AG04449 (cell line): ENCODE measurements around the gene RNF187.

Experiments
- CTCF ChIA-PET: fragments of 350-600 bp; formaldehyde crosslinking; extraction: SDS; loops from one replicate; lab custom pipeline; 2021; ENCODE audit warnings: antibody characterized with exemption; lab: Yijun Ruan, JAX
- POLR2A ChIA-PET: fragments of 400-600, 350-600 bp; formaldehyde crosslinking; extraction: SDS; loops from one replicate; lab custom pipeline; 2020; ENCODE audit warnings: antibody characterized with exemption, inconsistent platforms; lab: Yijun Ruan, JAX
- DNase-seq: peaks from one replicate; pipeline ENCODE4 v3.0.0-alpha.2; 2010; ENCODE audit warnings: low read depth, low spot score
- H3K4me3 ChIP-seq: 2 replicates; pipeline ENCODE4 v1.5.1; 2011; ENCODE audit warnings: low read depth, mild to moderate bottlenecking, control low read depth, low read length
- TF ChIP-seq, protein P1 (sequence below): IDR thresholded peaks from one replicate; pipeline ENCODE4 v1.5.1; 2011; ENCODE audit warnings: mild to moderate bottlenecking, moderate library complexity, low read length, control low read depth, inconsistent platforms; ENCODE audit not compliant: insufficient read depth; ENCODE audit errors: missing control alignments

RNF187 gene

DNA sequence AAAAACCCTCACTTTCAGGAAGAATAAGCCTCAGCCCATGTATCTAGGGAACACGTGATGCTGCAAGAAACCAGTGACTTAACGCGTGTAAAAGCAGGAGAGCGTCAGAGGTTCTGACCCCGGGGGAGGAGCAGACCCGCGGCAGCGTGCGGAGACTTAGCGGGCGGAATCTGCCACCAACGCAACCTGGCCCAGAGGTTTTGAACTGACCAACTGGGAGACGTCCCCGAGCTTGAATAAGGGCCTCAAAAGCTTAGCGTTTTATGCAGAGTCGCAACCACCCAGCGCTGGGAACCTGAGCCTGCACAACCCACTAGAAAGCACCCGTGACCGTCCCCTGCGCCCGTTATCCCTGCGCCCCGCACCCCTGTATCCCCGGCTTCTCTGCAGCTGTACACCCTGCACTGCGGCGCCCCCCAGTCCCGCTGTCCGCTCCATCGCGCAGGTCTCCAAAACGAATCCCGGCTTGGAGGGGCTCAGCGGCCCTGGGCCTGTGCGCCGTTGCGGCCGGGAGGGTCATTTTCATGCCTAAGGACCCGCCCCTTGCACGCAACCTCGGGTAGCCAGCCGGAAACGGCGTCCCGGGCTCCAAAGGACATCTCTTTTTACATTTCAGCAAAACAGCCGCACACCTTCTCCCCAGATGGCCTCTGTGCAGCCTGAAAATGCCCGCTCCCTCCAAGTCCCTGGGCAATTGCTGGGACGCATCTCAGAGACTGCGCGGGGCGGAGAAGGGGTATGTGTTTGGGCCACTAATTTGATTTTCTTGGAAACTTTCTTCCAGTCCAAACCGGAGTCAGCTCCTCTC, 41.1 kb upstream of the RNF187 start:
- ChIA-PET CTCF (interaction anchor here (1.2 to 1.7 kb wide), 2 partner anchors 13 to 33 kb away, joined by 3 to 4 read pairs; no protein-coding TSS in a partner anchor), POLR2A (no interaction called here)
- TF ChIP-seq, protein P1, sequence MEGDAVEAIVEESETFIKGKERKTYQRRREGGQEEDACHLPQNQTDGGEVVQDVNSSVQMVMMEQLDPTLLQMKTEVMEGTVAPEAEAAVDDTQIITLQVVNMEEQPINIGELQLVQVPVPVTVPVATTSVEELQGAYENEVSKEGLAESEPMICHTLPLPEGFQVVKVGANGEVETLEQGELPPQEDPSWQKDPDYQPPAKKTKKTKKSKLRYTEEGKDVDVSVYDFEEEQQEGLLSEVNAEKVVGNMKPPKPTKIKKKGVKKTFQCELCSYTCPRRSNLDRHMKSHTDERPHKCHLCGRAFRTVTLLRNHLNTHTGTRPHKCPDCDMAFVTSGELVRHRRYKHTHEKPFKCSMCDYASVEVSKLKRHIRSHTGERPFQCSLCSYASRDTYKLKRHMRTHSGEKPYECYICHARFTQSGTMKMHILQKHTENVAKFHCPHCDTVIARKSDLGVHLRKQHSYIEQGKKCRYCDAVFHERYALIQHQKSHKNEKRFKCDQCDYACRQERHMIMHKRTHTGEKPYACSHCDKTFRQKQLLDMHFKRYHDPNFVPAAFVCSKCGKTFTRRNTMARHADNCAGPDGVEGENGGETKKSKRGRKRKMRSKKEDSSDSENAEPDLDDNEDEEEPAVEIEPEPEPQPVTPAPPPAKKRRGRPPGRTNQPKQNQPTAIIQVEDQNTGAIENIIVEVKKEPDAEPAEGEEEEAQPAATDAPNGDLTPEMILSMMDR: no peak
- DNase-seq: no peak
- H3K4me3 ChIP-seq: peak overlapping the region; percentile 43

DNA sequence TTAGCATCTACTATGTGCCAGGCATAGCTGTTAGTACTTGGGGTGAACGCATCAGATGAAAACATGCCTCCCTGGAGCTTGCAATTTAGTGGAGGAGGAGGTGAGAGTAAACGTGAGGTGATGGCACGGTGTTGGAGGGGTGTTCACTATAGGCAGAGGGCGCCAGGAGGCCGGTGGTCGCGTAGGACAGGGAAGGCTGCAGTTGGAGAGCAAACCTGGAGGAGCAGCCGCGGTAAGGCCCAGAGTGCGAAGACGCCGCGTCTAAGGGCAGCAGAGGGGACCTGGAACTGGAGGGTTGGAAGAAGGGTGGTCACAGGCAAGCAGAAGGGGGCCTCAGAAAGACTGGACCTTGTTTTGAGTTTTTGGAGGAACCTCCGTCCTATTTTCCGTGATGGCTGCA, 40.3 kb upstream of the RNF187 start:
- no peak for DNase-seq
- no peak overlapping the region for H3K4me3 ChIP-seq
- ChIA-PET CTCF (interaction anchor here (1.2 to 1.7 kb wide), 2 partner anchors 12 to 34 kb away, joined by 3 to 4 read pairs; no protein-coding TSS in a partner anchor), POLR2A (no interaction called here)
- TF ChIP-seq, protein P1: no peak

DNA sequence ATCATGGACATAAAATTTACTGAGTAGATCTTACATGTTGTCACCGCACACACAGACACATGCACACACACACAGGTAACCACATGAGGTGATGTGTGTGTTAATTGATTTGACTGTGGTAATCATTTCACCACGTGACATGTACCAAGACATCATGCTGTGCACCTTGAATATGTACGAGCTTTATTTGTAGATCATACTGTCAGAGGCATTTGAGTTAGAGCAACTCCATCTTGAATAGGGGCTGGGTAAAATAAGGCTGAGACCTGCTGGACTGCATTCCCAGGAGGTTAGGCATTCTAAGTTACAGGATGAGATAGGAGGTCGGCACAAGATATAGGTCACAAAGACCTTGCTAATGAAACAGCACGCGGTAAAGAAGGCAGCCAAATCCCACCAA, 38.8 kb upstream of the RNF187 start:
- ChIA-PET CTCF (interaction anchor here (1.3 kb wide), 1 partner anchor 52 kb away, joined by 3 read pairs; no protein-coding TSS in a partner anchor), POLR2A (no interaction called here)
- TF ChIP-seq, protein P1: no peak
- no peak overlapping the region for H3K4me3 ChIP-seq
- DNase-seq: no peak

DNA sequence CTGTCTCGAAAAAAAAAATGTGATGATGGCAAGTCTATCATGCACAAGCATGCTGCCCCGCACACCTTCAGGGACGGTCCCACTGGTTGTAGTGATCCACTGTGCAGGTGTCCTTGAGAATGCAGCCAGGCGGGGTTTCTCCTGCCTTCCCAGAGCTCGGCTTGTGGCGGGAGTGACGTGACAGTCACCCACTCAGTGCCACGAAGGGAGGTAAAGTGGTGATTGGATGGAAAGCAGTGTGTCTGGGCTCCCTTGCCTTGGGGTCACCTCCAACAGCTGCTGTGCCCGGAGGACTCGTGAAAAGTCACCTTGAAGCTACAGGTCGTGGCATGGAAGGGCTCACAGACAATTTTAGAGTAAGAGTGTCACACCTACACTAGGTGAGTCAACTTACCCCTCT, 37.0 kb upstream of the RNF187 start:
- TF ChIP-seq, protein P1: no peak
- POLR2A ChIA-PET: no interaction called here
- no peak for DNase-seq
- no peak overlapping the region for H3K4me3 ChIP-seq
- CTCF ChIA-PET: no interaction called here

DNA sequence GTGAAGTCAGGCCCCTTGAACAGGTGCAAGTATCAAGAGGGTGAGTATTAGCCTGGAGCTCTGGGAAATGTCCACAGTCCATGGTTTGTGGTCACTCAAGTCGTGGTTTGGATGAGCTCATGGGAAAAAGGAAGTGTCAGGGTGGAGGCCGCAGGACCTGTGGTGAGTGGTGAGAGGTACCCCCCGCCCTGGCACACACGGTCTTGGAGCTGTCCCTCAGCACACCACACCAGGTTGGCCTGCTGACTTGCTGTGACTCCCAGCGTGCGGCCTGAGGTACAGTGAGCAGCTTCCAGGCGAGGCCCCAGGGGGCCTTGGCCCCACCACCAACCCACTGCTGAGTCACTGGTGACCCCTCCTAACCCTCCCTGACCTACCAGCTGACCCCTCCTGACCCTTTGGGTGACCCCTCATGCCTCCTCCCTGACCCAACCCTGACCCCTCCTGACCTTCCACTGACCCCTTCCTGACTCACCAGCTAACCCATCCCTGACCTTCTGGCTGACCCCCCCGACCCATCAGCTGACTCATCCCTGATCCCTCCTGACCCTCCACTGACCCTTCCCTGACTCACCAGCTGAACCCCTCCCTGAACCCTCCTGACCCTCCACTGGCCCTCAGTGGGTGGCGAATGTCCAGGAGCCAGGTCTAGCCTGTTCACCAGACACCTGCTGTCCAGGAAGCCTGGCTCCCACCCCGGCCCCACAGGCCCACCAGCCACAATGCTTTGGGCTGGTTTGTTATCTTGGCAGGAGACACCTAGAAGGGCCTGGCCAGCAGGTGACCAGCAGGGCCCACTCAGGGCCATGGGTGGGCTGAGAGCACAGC, 34.8 kb upstream of the RNF187 start:
- no peak overlapping the region for H3K4me3 ChIP-seq
- CTCF ChIA-PET: interaction anchor here (1.4 kb wide), 1 partner anchor 49 kb away, joined by 4 read pairs; no protein-coding TSS in a partner anchor
- TF ChIP-seq, protein P1: no peak
- no peak for DNase-seq
- POLR2A ChIA-PET: no interaction called here
